Liver (tissue), 9 donors: Measurements from ENCODE around the gene JPT1. TPM values are rescaled to one million over a fixed set of nuclear protein-coding genes. Genes with fewer than 3 reads are reported as not detected.
"Not testable (repeated sequence)": the region's sequence is repeated elsewhere in the genome, so short reads cannot be mapped to it uniquely, and the experiment has no call there.

Source experiments
- DNase-seq: peaks from one replicate; pipeline ENCODE4 v3.0.0-alpha.2; 2017; ENCODE audit warnings: low spot score
- H3K27ac ChIP-seq, 2 donors: one replicate each; pipeline ENCODE4 v1.7.0; 2013; ENCODE audit warnings: inconsistent platforms in 2 of 2, low read length in 2 of 2, control low read depth in 1 of 2, low read depth in 1 of 2, mild to moderate bottlenecking in 1 of 2
- H3K27me3 ChIP-seq, 4 donors: one replicate each; pipeline versions ENCODE4 v1.6.1 to v1.7.0; 2013; ENCODE audit warnings: low read length in 3 of 4, inconsistent platforms in 1 of 4, mild to moderate bottlenecking in 1 of 4, moderate library complexity in 1 of 4; ENCODE audit not compliant: control insufficient read depth in 4 of 4, insufficient read depth in 4 of 4
- H3K36me3 ChIP-seq, 4 donors: one replicate each; pipeline versions ENCODE4 v1.6.1 to v1.7.0; 2013; ENCODE audit warnings: low read length in 3 of 4, mild to moderate bottlenecking in 3 of 4, low read depth in 1 of 4, moderate library complexity in 1 of 4; ENCODE audit not compliant: control insufficient read depth in 4 of 4, insufficient read depth in 3 of 4
- H3K4me1 ChIP-seq, 4 donors: one replicate each; pipeline versions ENCODE4 v1.6.1 to v1.7.0; 2013; ENCODE audit warnings: low read length in 3 of 4, mild to moderate bottlenecking in 3 of 4, moderate library complexity in 1 of 4; ENCODE audit not compliant: control insufficient read depth in 4 of 4, insufficient read depth in 4 of 4
- H3K4me3 ChIP-seq, 3 donors: one replicate each; pipeline versions ENCODE4 v1.6.1 to v1.7.0; 2013; ENCODE audit warnings: low read length in 3 of 3, control low read depth in 1 of 3, low read depth in 1 of 3, mild to moderate bottlenecking in 1 of 3
- H3K9ac ChIP-seq, 2 donors: one replicate each; pipeline ENCODE4 v1.7.0; 2013; ENCODE audit warnings: low read length in 2 of 2, mild to moderate bottlenecking in 2 of 2, moderate library complexity in 2 of 2, control low read depth in 1 of 2, low read depth in 1 of 2
- H3K9me3 ChIP-seq, 4 donors: one replicate each; pipeline versions ENCODE4 v1.6.1 to v1.7.0; 2013; ENCODE audit warnings: low read length in 3 of 4; ENCODE audit not compliant: control insufficient read depth in 4 of 4
- EGR1 ChIP-seq, 2 donors: IDR thresholded peaks; 2 replicates each; pipeline ENCODE4 v1.6.1; 2016 to 2018; ENCODE audit warnings: antibody characterized with exemption in 2 of 2, low read depth in 2 of 2
- FOXA1 ChIP-seq: IDR thresholded peaks from 2 replicates; pipeline ENCODE4 v1.6.1; 2016; ENCODE audit warnings: antibody characterized with exemption
- GABPA ChIP-seq, 2 donors: IDR thresholded peaks in 1 of 2; conservative IDR thresholded peaks in 1 of 2; 2 replicates each; pipeline ENCODE4 v1.6.1; 2016; ENCODE audit warnings: antibody characterized with exemption in 2 of 2, mild to moderate bottlenecking in 1 of 2, moderate library complexity in 1 of 2
- HNF4A ChIP-seq, 2 donors: conservative IDR thresholded peaks; 2 replicates each; pipeline ENCODE4 v1.6.1; 2016; ENCODE audit warnings: antibody characterized with exemption in 2 of 2, mild to moderate bottlenecking in 2 of 2
- HNF4G ChIP-seq: IDR thresholded peaks from 2 replicates; pipeline ENCODE4 v1.6.1; 2016; ENCODE audit warnings: antibody characterized with exemption
- JUND ChIP-seq, 2 donors: IDR thresholded peaks; 2 replicates each; pipeline ENCODE4 v1.6.1; 2016; ENCODE audit warnings: antibody characterized with exemption in 2 of 2
- NR2F2 ChIP-seq: IDR thresholded peaks from 2 replicates; pipeline ENCODE4 v1.6.1; 2016; ENCODE audit warnings: antibody characterized with exemption
- RAD21 ChIP-seq, 2 donors: IDR thresholded peaks; 2 replicates each; pipeline ENCODE4 v1.6.1; 2016; ENCODE audit warnings: antibody characterized with exemption in 2 of 2, mild to moderate bottlenecking in 2 of 2
- RXRA ChIP-seq, 2 donors: IDR thresholded peaks; 2 replicates each; pipeline ENCODE4 v1.6.1; 2017 to 2018; ENCODE audit warnings: antibody characterized with exemption in 2 of 2, mild to moderate bottlenecking in 1 of 2
- TAF1 ChIP-seq: conservative IDR thresholded peaks from 2 replicates; pipeline ENCODE4 v1.6.1; 2016; ENCODE audit warnings: antibody characterized with exemption, mild to moderate bottlenecking
- WGBS: extraction: QIAGEN DNeasy Blood & Tissue Kit; methylation state at CpG from one replicate; pipeline ENCODE4 v1.1.7; 2013; 5-methylcytosine and 5-hydroxymethylcytosine counted together
- polyA plus RNA-seq, 2 donors: library from polyadenylated mRNA; stranded (reverse) in 1 of 2; unstranded in 1 of 2; fragments of 200-250 nt in 1 of 2; fragments of >200 nt in 1 of 2; fragmentation: Nextera tagmentation in 1 of 2; extraction: Ambion mirVana in 1 of 2; gene quantifications; one replicate each; pipeline versions ENCODE4 v1.2.1 to v1.2.3, GENCODE V29; 2013 to 2015
- total RNA-seq, 2 donors: library from RNA; depleted of rRNA; stranded (reverse); fragments of >200 nt; gene quantifications; one replicate each; pipeline ENCODE4 v1.2.3, GENCODE V29; 2014
- TF ChIP-seq, protein P1 (sequence below): fragments of 150-350 bp; IDR thresholded peaks from 2 replicates; pipeline ENCODE4 v1.5.1; 2017; ENCODE audit warnings: improper control_type of control experiment, low read depth, low read length; ENCODE audit not compliant: missing input control
- TF ChIP-seq, protein P2 (sequence below): IDR thresholded peaks from 2 replicates; pipeline ENCODE4 v1.6.1; 2016; ENCODE audit warnings: antibody characterized with exemption
- TF ChIP-seq, protein P3 (sequence below): IDR thresholded peaks from 2 replicates; pipeline ENCODE4 v1.6.1; 2016; ENCODE audit warnings: antibody characterized with exemption, mild to moderate bottlenecking
- donor health status: healthy.
- donor health status: healthy.
- donor health status: healthy.
- donor health status: healthy.
- donor health status: healthy.

JPT1 gene
- total and polyA plus RNA-seq, 4 donors: 20.5 to 47.8 (median 43.9) TPM

DNA sequence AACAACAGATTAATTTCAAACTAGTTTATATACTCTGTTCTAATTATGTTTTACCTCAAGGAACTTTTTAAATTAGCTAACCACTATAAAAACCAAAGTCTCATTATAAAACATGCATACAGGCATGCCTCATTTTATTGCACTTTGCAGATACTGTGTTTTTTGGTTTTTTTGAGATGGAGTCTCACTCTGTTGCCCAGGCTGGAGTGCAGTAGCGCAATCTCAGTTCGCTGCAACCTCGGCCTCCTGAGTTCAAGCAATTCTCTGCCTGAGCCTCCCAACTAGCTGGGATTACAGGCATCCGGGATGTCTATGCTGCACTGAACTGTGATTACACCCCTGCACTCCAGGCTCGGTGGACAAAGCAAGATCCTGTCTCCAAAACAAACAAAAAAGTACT, 8.8 kb upstream of the JPT1 start:
- 83% methylated on average over 5 of the region's 5 CpGs for WGBS
- no peaks in the 10 kb centered on the region for H3K27me3 ChIP-seq
- no peak overlapping the region for H3K4me3 ChIP-seq
- H3K4me1 ChIP-seq: no peaks in the 10 kb centered on the region
- no peak for DNase-seq
- H3K27ac ChIP-seq: no peak overlapping the region
- H3K9ac ChIP-seq: no peak overlapping the region
- no peaks in the 10 kb centered on the region for H3K9me3 ChIP-seq
- peaks cover 8 to 16% (median 11%) of the 10 kb centered on the region in 4 donors for H3K36me3 ChIP-seq
- TF ChIP-seq, protein P1, sequence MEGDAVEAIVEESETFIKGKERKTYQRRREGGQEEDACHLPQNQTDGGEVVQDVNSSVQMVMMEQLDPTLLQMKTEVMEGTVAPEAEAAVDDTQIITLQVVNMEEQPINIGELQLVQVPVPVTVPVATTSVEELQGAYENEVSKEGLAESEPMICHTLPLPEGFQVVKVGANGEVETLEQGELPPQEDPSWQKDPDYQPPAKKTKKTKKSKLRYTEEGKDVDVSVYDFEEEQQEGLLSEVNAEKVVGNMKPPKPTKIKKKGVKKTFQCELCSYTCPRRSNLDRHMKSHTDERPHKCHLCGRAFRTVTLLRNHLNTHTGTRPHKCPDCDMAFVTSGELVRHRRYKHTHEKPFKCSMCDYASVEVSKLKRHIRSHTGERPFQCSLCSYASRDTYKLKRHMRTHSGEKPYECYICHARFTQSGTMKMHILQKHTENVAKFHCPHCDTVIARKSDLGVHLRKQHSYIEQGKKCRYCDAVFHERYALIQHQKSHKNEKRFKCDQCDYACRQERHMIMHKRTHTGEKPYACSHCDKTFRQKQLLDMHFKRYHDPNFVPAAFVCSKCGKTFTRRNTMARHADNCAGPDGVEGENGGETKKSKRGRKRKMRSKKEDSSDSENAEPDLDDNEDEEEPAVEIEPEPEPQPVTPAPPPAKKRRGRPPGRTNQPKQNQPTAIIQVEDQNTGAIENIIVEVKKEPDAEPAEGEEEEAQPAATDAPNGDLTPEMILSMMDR: no peak
- TF ChIP-seq RAD21 (IDR thresholded peaks at IDR 0.05) (no peak), RXRA (IDR thresholded peaks at IDR 0.05) (no peak), NR2F2 (no peak), HNF4G (no peak), GABPA (IDR thresholded peaks at IDR 0.05 in 1 of 2, conservative IDR thresholded peaks at IDR 0.05 in 1 of 2) (no peak)

DNA sequence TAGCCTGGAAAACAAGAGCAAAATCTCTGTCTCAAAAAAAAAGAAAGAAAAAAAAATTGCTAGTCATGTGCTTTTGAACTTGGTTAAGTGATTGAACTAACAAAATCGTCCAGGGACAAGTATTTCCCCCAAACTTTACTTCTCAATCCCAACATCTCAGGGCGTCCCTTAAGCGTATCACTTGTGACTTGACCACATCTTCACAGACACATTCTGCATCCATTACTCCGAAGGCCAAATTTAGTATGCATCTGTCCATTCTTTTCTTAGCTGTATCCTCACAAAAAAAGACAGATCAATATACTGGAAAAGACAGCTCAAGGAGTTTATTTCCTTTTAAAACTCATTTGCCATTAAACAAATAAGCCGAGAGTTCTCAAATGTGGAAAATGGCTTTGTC, 5.9 kb upstream of the JPT1 start:
- H3K27ac ChIP-seq: no peak overlapping the region
- no peaks in the 10 kb centered on the region for H3K9me3 ChIP-seq
- 93% methylated on average over 5 of the region's 5 CpGs for WGBS
- H3K36me3 ChIP-seq: peaks cover 0 to 4% (median 2%) of the 10 kb centered on the region in 4 donors
- H3K27me3 ChIP-seq: no peaks in the 10 kb centered on the region
- no peak overlapping the region for H3K9ac ChIP-seq
- TF ChIP-seq GABPA (IDR thresholded peaks at IDR 0.05 in 1 of 2, conservative IDR thresholded peaks at IDR 0.05 in 1 of 2) (no peak), HNF4A (conservative IDR thresholded peaks at IDR 0.05) (no peak), JUND (IDR thresholded peaks at IDR 0.05) (no peak), TAF1 (no peak), RAD21 (IDR thresholded peaks at IDR 0.05) (no peak), NR2F2 (no peak), FOXA1 (no peak)
- TF ChIP-seq, protein P1: no peak
- no peak overlapping the region for H3K4me3 ChIP-seq
- DNase-seq: no peak
- no peaks in the 10 kb centered on the region for H3K4me1 ChIP-seq

DNA sequence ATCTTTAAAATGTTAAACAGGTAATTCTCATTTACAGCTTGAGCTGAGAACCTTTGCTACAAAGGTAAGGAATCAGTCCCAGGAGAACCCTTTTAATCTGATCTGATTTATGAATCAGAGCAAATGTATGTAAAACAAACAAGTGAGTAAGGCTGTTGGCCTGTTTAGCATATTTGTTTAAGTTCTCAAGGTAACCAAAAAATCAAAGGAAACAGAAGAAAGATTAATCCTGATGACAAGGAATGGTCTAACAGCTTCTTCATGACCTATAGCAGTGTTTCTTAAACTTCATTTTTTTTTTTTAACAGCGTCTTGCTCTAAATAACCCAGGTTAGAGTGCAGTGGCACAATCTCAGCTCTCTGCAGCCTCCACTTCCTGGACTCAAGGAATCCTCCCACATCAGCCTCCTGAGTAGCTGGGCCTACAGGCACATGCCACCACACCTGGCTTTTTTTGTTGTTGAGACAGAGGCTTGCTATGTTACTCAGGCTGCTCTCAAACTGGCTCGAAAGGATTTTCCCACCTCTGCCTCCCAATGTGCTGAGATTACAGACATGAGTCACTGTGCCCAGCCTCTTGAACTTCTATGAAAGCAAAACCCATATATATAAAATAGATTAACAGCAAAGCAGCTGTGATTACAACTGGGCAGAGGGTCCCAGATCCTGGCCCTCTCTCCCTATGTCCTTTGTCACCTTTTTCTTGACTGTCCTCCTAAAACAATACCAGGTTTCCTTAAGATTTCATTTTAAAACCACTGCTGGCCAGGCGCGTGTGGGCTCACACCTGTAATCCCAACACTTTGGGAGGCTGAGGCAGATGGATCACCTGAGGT, 5.1 kb upstream of the JPT1 start:
- 92% methylated on average over 4 of the region's 4 CpGs for WGBS
- TF ChIP-seq, protein P2, sequence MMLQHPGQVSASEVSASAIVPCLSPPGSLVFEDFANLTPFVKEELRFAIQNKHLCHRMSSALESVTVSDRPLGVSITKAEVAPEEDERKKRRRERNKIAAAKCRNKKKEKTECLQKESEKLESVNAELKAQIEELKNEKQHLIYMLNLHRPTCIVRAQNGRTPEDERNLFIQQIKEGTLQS: no peak
- no peak for TF ChIP-seq EGR1 (IDR thresholded peaks at IDR 0.05; ENCODE audit: low read depth in 2 of 2)
- TF ChIP-seq, protein P3, sequence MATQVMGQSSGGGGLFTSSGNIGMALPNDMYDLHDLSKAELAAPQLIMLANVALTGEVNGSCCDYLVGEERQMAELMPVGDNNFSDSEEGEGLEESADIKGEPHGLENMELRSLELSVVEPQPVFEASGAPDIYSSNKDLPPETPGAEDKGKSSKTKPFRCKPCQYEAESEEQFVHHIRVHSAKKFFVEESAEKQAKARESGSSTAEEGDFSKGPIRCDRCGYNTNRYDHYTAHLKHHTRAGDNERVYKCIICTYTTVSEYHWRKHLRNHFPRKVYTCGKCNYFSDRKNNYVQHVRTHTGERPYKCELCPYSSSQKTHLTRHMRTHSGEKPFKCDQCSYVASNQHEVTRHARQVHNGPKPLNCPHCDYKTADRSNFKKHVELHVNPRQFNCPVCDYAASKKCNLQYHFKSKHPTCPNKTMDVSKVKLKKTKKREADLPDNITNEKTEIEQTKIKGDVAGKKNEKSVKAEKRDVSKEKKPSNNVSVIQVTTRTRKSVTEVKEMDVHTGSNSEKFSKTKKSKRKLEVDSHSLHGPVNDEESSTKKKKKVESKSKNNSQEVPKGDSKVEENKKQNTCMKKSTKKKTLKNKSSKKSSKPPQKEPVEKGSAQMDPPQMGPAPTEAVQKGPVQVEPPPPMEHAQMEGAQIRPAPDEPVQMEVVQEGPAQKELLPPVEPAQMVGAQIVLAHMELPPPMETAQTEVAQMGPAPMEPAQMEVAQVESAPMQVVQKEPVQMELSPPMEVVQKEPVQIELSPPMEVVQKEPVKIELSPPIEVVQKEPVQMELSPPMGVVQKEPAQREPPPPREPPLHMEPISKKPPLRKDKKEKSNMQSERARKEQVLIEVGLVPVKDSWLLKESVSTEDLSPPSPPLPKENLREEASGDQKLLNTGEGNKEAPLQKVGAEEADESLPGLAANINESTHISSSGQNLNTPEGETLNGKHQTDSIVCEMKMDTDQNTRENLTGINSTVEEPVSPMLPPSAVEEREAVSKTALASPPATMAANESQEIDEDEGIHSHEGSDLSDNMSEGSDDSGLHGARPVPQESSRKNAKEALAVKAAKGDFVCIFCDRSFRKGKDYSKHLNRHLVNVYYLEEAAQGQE: no peak
- no peak for TF ChIP-seq NR2F2
- no peak overlapping the region for H3K27ac ChIP-seq

DNA sequence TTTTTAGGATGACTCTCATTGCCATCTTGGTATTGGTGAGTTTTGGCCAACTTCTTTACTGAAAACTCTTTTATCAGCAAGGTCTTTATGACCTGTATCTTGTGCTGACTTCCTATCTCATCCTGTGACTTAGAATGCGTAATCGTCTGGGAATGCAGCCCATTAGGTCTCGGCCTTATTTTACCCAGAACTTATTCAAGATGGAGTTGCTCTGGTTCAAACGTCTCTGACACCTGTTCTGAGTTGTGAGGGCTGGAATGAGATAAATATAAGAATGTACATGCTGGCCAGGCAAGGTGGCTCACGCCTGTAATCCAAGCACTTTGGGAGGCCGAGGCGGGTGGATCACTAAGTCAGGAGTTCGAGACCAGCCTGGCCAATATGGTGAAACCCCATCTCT, 4.2 kb upstream of the JPT1 start:
- not testable (repeated sequence) for H3K9me3 ChIP-seq, H3K36me3 ChIP-seq, H3K9ac ChIP-seq, DNase-seq, H3K27me3 ChIP-seq, H3K27ac ChIP-seq, H3K4me3 ChIP-seq, H3K4me1 ChIP-seq
- 93% methylated on average over 8 of the region's 8 CpGs for WGBS

More for the DNA sequence above, 5.1 kb upstream of the JPT1 start:
- Histone ChIP-seq H3K9me3 (no peaks in the 10 kb centered on the region), H3K36me3 (peaks cover 0 to 3% (median 0%) of the 10 kb centered on the region in 4 donors), H3K9ac (no peak overlapping the region), H3K27me3 (no peaks in the 10 kb centered on the region), H3K4me3 (no peak overlapping the region), H3K4me1 (peaks cover 0 to 4% (median 2%) of the 10 kb centered on the region in 4 donors)
- DNase-seq: no peak
